Astrocyte of the hippocampus (primary cell): ENCODE data around the gene ARMH4.

ENCODE experiments used
- DNase-seq: peaks from one replicate; pipeline ENCODE4 v3.0.0; 2011; ENCODE audit warnings: low read depth, low spot score

The ARMH4 gene

GRCh38 chr14:58100735-58101368 lies 51.2 kb downstream of the ARMH4 start:
- DNase-seq, result peak; percentile 76

DNA sequence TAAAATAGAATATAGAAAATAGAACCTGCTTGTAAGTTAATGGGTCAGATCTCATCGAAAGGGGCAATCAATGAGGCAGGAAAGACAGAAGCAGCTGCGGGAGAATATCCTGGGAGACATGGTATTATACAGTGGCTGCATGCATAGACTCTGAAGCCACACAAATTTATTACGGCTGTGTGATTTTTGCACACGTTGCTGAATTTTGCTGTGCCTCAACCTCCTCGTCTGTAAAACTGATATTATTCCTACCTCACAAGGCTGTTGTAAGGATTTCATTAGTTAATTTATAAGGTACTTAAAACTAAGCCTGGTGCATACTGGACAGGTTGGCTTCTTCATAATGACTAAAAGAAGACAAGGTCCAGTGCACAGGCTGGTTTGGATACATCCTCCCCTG lies 52.3 kb downstream of the ARMH4 start:
- DNase-seq, result no peak

DNA sequence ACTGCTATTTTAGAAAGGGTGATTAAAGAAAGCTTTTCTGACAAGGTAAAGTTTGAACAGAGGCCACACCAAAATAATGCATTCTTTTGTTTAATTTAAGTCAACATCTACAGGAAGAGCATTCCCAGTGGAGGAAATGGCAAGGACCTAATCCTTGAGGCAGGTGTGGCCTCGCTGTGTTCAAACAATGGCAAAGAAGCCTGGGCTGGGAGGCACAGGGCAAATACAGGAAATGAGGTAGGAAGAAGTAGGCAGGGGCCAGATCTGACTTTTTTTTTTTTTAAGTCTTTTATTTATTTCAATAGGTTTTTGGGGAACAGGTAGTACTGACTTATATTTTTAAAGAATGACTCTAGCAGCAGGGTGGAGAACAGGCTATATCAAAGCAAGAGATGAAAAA lies 53.5 kb downstream of the ARMH4 start:
- no peak for DNase-seq

DNA sequence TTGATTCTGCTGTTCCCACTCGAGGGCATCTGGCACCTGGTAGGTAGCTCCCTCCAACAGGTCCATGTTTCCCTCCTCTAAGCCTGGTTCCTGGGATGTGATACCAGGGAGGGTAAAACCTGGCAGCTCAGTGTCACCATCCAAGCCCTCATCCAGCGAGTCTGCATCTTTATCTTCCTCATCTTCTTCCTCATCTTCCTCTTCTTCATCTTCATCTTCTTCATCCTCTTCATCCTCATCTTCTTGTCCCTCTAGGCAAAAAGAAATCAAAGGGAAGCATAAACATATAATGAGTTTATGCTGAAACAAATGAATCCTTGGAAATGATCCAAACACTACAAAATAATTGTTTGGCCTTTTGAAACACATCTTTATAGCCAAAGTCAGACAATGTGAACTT lies 55.3 kb downstream of the ARMH4 start:
- no peak for DNase-seq

DNA sequence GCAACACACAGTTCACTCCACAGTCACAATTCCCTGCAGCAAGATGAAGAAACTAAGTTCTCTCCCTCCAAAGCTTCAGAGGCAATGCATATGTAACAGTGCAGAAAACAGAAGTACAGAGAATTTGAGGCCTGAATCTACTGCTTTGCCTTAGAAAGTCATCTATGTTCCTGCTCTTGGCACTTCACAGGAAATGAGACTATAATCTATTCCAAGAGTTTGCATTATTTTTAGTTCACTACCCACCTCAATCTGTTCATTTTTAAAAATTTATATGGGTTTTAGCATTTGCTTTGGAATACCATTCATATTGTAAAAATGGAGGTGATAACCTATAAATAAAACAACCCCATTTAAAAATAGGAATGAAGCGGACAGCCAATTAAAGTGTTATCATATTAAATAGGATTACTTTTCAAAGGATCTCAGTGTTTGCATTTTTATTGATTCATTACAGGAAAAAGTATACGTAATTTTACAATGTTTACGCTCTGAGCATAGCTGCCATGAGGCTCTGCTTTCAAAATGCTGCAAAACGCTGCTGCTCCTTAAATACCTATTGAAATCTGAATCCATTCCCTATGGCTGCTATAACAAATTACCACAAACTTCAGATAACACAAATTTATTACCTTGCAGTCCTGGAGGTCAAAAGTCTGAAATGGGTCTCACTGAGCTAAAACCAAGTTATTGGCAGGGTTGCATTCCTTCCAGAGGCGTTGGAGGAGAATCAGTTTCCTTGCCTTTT lies 60.0 kb downstream of the ARMH4 start:
- DNase-seq, result no peak

- no peak for DNase-seq
Measured at GRCh38 chr14:58089612-58090011, 62.4 kb downstream of the ARMH4 start.

GRCh38 chr14:58088961-58089360 lies 63.1 kb downstream of the ARMH4 start:
- peak; percentile 12 for DNase-seq

GRCh38 chr14:58085877-58086276 lies 66.1 kb downstream of the ARMH4 start:
- DNase-seq, result no peak

- DNase-seq, result peak; percentile 91
Measured at GRCh38 chr14:58082491-58083098, 69.4 kb downstream of the ARMH4 start.

- DNase-seq, result peak; percentile 29
Measured at GRCh38 chr14:58082011-58082410, 70.0 kb downstream of the ARMH4 start.

GRCh38 chr14:58078471-58078870 lies 73.5 kb downstream of the ARMH4 start:
- DNase-seq, result no peak

DNA sequence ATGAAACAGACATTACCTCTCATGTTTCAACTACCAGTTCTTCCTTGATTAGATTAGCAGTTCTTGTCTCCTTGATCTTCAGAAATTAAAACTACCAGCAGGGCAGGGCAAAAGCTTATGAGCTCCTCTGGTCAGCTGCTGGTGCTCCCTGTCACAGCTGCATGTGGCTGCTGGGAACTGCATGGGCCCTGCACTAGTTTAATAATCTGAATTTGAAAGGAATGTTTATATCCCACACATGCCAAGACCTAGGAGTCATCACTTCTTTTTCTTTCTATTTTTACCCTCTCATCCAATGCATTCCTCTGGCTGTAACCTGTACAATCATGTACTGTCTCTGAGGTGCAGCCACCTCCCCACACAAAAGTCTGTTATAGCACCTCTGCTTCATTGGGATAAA lies 73.9 kb downstream of the ARMH4 start:
- DNase-seq, result peak; percentile 88

DNA sequence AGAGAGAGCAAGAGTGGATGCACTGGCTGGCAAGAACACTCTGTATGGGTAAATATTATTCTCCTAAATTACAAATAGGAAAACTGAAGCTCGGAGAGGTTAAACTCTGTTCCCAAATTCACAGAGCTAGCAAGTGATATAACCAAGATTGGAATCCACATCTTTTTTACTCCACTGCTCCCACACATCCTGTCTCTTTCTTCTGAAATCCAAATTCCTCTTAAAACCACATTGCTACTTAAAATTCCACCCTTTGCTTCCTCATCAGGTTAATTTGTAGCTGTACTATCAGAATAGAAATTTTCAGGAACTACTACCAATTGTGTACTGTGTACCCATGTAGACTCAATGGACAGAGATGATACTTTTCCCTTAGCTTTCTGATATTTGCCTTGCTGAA lies 74.4 kb downstream of the ARMH4 start:
- DNase-seq, result peak; percentile 76

DNA sequence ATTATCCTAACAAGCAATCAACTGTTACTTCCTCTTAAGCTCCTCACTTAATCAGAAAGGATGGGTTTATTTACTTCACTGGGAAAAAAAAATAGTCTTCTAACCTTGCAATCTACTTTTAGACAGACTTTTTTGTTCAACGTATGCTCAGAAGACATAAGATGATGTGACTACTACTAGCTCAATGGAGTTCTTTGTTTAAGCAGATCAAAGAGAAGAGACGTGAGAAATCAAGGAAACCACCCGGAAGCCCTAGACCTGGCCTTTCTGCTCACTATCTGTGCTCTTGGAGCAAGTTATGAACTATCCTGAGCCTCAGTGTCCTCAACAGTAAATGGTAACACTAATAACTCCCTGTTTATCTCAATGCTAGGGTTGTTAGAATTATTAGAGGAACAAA lies 78.5 kb downstream of the ARMH4 start:
- DNase-seq, result no peak

DNA sequence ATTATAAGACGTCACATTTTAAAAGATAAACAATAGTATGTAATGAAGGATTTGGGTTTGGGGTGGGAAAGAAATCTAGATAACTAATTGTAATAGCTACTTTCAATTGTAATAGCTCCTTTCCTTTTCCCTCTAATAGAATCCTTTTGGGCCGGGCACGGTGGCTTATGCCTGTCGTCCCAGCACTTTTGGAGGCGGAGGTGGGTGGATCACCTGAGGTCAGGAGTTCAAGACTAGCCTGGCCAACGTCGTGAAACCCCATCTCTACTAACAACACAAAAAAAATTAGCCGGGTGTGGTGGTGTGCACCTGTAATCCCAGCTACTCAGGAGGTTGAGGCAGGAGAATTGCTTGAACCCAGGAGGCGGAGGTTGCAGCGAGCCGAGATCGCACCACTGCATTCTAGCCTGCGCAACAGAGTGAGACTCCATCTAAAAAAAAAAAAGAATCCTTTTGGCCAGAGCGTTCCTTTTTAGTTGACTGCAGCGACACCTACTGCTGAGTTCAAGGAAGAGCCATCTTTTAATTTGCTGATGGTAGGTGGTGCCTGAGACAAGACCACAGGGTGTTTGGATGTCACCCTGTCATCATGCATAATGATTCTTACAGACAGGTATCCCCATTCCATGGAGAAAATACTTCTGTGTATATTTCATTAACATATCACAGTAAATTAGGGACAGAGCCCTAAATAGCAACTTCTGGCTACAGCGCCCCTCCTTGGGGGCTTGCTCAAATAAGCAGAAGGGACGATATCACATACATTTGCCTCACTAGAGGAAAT lies 79.5 kb downstream of the ARMH4 start:
- peak; percentile 82 for DNase-seq

DNA sequence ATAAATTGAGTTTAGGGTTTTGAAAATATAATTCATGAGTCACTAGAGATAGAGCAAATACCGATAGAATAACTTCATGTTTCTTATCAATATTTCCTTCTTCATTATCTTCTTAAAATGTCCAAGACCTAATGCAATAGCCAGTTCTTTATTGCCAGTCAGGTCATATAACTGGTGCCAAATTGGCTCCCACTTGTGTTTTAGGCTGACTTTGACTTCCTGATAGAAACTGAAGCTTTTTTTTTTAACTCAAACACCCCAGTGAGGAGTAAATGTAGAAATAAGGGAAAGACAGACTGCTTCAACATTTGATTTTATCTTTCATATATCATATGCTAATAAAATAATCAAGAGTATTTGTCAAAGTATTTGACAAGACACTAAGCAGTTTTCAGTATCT lies 80.7 kb downstream of the ARMH4 start:
- DNase-seq, result no peak

DNA sequence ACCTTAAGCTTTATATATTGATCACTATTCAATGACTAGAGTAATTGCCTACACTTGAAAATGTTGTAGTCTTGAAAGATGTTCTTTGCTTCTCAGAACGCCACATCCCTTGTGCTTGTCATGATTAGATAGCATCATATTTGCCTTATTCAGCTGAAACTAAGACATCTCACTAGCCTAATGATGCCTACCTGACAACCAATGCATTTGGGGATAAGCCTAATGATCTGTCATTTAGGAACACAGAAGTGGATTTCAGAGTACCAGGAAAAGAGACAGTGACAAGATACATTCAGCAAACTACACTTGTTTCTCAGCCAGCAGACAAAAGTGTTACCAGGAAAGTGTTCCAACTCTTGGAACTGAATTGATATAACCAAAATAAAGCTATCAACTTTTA lies 83.7 kb downstream of the ARMH4 start:
- no peak for DNase-seq

DNA sequence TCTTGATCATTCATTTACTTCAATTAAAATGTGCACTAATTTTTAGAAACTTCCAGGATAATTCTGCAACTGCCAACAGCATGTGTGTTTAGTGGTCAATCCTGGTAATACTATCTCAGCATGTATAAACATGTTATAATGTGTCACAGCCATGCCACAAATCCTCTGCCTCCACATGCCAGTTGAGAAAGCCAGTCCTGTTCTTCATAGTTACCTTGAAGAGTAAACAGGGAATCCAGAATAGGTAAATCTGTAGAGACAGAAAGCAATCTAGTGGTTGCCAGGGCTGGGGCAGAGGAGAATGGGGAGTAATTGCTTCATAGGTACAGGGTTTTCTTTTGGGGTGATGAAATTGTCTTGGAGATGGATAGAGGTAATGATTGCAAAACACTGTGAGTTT lies 85.9 kb downstream of the ARMH4 start:
- DNase-seq, result no peak

- DNase-seq, result no peak
Measured at GRCh38 chr14:58061581-58061980, 90.4 kb downstream of the ARMH4 start.

GRCh38 chr14:58060898-58061297 lies 91.1 kb downstream of the ARMH4 start:
- no peak for DNase-seq

- peak; percentile 51 for DNase-seq
Measured at GRCh38 chr14:58060077-58060476, 91.9 kb downstream of the ARMH4 start.

DNA sequence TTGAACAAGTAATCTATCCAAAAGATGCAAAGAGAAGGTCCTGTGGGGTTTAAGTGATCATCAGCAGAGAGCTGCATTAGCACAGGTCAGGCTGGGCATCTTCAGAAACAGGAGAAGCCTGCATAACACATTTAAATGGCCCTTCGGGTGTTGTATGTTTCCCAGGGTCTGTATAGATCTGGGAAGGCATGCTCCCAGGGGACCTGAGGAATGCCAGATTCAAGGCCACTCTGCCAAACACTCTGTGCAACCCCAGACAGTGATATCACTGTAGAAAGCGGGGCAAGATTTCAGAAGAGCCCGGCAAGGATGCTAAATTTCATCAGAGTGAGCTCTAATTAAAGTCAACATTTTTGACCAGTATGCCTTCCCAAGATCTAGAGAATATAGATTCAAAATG lies 92.9 kb downstream of the ARMH4 start:
- DNase-seq, result no peak
